Panc1 (cell line): ENCODE measurements around the gene ARHGEF7. TPM values are rescaled to one million over a fixed set of nuclear protein-coding genes. Genes with fewer than 3 reads are reported as not detected.

Source experiments
- ATAC-seq: fragments of 200-7000 bp; cut with Tn5 transposase; 2 replicates; pipeline ENCODE4 v1.9.1; 2020; ENCODE audit warnings: mild to moderate bottlenecking, moderate library complexity
- BruUV-seq: library from RNA; stranded (reverse); fragments of 400-500 nt; replicated peaks from 2 replicates; lab custom pipeline; 2021; lab: Mats Ljungman, UMichigan
- CTCF ChIA-PET: fragments of 300-600 bp; sonication (Branson Sonifier 250); formaldehyde crosslinking; loops from one replicate; lab custom pipeline; 2022; ENCODE audit warnings: antibody characterized with exemption; lab: Charles Lee
- POLR2A ChIA-PET: fragments of 300-600 bp; sonication (Branson Sonifier 250); formaldehyde crosslinking; loops from one replicate; lab custom pipeline; 2022; ENCODE audit warnings: antibody characterized with exemption; lab: Charles Lee
- DNase-seq: peaks from one replicate; pipeline ENCODE4 v3.0.0-alpha.2; 2010; ENCODE audit warnings: low read depth, low spot score
- H3K27ac ChIP-seq: 2 replicates; pipeline ENCODE4 v1.5.1; 2011; ENCODE audit warnings: mild to moderate bottlenecking, low read length, inconsistent platforms
- H3K27me3 ChIP-seq: fragments of 200-500 bp; sonication (Bioruptor generic); 2 replicates; pipeline ENCODE4 v1.6.0; 2014; ENCODE audit warnings: low read length, inconsistent platforms; ENCODE audit not compliant: control insufficient read depth, insufficient read depth
- H3K36me3 ChIP-seq: fragments of 200-500 bp; sonication (Bioruptor generic); 2 replicates; pipeline ENCODE4 v1.5.1; 2014; ENCODE audit warnings: inconsistent platforms, mild to moderate bottlenecking, low read length, moderate library complexity; ENCODE audit not compliant: control insufficient read depth, insufficient read depth
- H3K4me1 ChIP-seq: 2 replicates; pipeline ENCODE4 v1.5.1; 2011; ENCODE audit warnings: inconsistent platforms, mild to moderate bottlenecking, low read length, moderate library complexity; ENCODE audit not compliant: control insufficient read depth, insufficient read depth
- H3K4me3 ChIP-seq, 2 experiments: 2 replicates each; pipeline ENCODE4 v1.5.1; 2011 to 2012; ENCODE audit warnings: low read depth in 2 of 2, low read length in 2 of 2, mild to moderate bottlenecking in 2 of 2, inconsistent platforms in 1 of 2, moderate library complexity in 1 of 2
- H3K9me3 ChIP-seq: fragments of 200-500 bp; sonication (Bioruptor generic); 2 replicates; pipeline ENCODE4 v1.5.1; 2014; ENCODE audit warnings: low read depth, mild to moderate bottlenecking, inconsistent platforms, low read length, moderate library complexity; ENCODE audit not compliant: control insufficient read depth, insufficient read depth
- CTCF ChIP-seq: fragments of 450-650 bp; IDR thresholded peaks from 2 replicates; pipeline ENCODE4 v1.5.1; 2017; ENCODE audit warnings: mild to moderate bottlenecking
- POLR2AphosphoS5 ChIP-seq: IDR thresholded peaks from 2 replicates; pipeline ENCODE4 v1.6.1; 2012; ENCODE audit warnings: mild to moderate bottlenecking, low read depth, low read length, moderate library complexity
- REST ChIP-seq, 2 experiments: IDR thresholded peaks; 2 replicates each; pipeline ENCODE4 v1.6.1; 2011 to 2012; ENCODE audit warnings: low read depth in 2 of 2, control low read depth in 1 of 2, low read length in 1 of 2, mild to moderate bottlenecking in 1 of 2, moderate library complexity in 1 of 2; ENCODE audit not compliant: insufficient read depth in 1 of 2
- SIN3A ChIP-seq: IDR thresholded peaks from 2 replicates; pipeline ENCODE4 v1.6.1; 2012; ENCODE audit warnings: low read depth, mild to moderate bottlenecking, low read length, moderate library complexity, borderline replicate concordance; ENCODE audit not compliant: insufficient read depth
- TCF7L2 ChIP-seq: IDR thresholded peaks from 2 replicates; pipeline ENCODE4 v1.6.1; 2011; ENCODE audit warnings: mild to moderate bottlenecking, low read depth, low read length, inconsistent platforms
- in situ Hi-C: cut with HindIII; loops from 2 replicates; pipeline ENCODE4 v1.10.0; 2016; ENCODE audit warnings: low sequenced_read_pairs, low pct_unique_long_range_greater_than_20kb
- intact Hi-C: fragments of 100-400 bp; cut with micrococcal nuclease; formaldehyde crosslinking; loops from one replicate; pipeline ENCODE4 v1.10.0; 2022; ENCODE audit not compliant: unreplicated experiment
- total RNA-seq: library from RNA; stranded (reverse); gene quantifications from one replicate; pipeline ENCODE4 v1.2.1, GENCODE V29; 2021; ENCODE audit not compliant: unreplicated experiment

ARHGEF7 gene
- total RNA-seq, 1 experiment from 2014 or later: 36.4 TPM

- Histone ChIP-seq H3K27me3 (no peaks in the 10 kb centered on the region), H3K4me1 (no peaks in the 10 kb centered on the region), H3K4me3 (no peak overlapping the region), H3K9me3 (no peaks in the 10 kb centered on the region), H3K27ac (no peak overlapping the region), H3K36me3 (no peaks in the 10 kb centered on the region)
- POLR2A ChIA-PET: no interaction called here
- in situ Hi-C loops: no loop called here
- no peak for DNase-seq
- no TSS peak for BruUV-seq
- CTCF ChIA-PET: no interaction called here
- intact Hi-C loops: no loop called here
- no peak for TF ChIP-seq TCF7L2
- TF ChIP-seq POLR2AphosphoS5: no peak
- TF ChIP-seq CTCF: no peak
- no peak for ATAC-seq
These were observed 213.7 kb downstream of the ARHGEF7 start for GRCh38 chr13:111328574-111329410.

GRCh38 chr13:111329641-111330040 is 214.5 kb downstream of the ARHGEF7 start:
- Histone ChIP-seq H3K27ac (no peak overlapping the region), H3K9me3 (no peaks in the 10 kb centered on the region), H3K4me3 (no peak overlapping the region), H3K27me3 (no peaks in the 10 kb centered on the region), H3K36me3 (no peaks in the 10 kb centered on the region), H3K4me1 (no peaks in the 10 kb centered on the region)
- intact Hi-C loops: no loop called here
- TF ChIP-seq SIN3A (no peak), POLR2AphosphoS5 (no peak), CTCF (no peak), REST (IDR thresholded peaks at IDR 0.05; ENCODE audit: insufficient read depth in 1 of 2, low read depth in 2 of 2, low read length in 1 of 2) (no peak), TCF7L2 (no peak)
- no peak for DNase-seq
- BruUV-seq: no TSS peak
- no peak for ATAC-seq
- in situ Hi-C loops: no loop called here
- ChIA-PET CTCF (no interaction called here), POLR2A (no interaction called here)
